ENCODE results near the gene MYD88. TPM values are rescaled to one million over a fixed set of nuclear protein-coding genes. Genes with fewer than 3 reads are reported as not detected.
A peak's percentile ranks its signal among the peaks of the same experiment; 100 is the strongest.

MYD88 gene
- total RNA-seq, 1 donor from 2014 or later, result 37.5 TPM

- no peak for DNase-seq (ENCODE audit: low spot score)
- ATAC-seq, result no peak
These were observed 24.8 kb downstream of the MYD88 start for GRCh38 chr3:38163117-38163840.

GRCh38 chr3:38163841-38164642, 25.6 kb downstream of the MYD88 start:
- DNase-seq (ENCODE audit: low spot score) (no peak), ATAC-seq (no peak)

GRCh38 chr3:38164643-38164951, 26.1 kb downstream of the MYD88 start:
- ATAC-seq (no peak), DNase-seq (ENCODE audit: low spot score) (no peak)

DNA sequence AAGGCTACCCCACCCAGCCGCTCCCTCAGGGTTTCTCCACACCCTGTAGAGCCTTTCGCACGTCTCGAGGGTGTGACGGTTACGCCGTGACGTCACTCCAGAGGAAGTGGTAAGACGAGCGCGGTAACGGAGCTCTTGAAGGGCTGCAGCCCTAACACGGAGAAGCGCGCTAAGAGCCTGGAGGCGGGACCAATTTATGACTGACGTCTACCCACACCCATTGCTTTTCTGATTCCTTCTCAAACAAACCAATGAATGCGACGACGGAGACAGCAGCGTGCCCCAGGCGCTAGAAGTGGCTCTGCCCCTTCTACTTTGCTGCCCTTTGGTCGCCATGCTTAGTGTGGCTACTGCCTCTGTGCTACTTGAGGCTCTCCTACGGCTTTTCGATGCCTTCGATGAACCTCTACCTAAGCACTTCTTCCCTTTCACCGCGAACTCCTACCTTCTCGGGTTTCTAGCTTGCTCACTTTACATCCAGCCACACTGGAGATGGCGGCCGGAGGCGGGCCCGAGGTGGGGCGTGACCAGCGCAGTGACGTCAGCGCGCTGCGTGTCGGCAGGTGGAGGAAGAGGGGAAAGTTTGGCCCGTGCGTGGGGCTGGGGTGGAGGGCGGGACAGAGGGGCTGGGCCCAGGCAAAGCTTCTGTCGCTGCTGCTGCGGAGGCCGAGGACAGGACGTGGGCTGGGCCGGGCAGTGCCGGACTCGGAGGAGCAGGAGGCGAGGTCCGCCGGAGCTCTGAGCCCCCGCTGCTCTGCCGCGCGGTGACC, 26.7 kb downstream of the MYD88 start, which contains the start of gene OXSR1:
Gene OXSR1 (plus strand): TSS at position 586 of the 770 bp plus-strand sequence. CDS start 340 bp downstream, outside the sequence.
- peak; percentile 100 for DNase-seq (ENCODE audit: low spot score)

DNA sequence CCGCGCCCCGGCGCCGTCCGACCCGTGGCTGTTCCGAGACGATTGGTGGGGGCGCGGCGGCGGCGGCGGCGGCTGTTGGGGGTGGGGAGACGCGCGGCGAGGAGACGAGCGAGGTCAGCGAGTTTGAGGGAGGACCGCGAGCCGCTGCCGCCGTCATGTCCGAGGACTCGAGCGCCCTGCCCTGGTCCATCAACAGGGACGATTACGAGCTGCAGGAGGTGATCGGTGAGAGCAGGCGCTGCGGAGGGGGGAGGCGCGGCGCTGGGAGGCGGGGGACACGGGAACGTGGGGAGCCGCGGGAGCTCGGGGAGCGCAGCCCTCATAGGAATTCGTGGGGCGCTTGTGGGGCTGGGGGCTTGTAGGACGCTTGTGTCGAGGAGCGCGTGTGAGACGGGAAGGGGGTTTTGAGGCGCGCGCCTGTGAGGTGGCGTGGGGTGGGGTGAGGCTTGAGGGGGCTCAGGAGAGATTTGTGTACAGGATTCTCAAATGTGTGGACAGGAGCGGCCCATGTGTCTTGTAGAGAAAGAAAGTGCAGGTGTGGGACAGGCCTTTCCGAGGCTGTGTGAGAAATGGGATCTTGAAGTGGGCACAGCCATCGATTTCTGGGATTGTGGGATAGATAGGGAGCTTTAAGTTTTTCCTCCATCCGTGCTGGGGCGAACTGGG, 27.4 kb downstream of the MYD88 start:
- no peak for DNase-seq (ENCODE audit: low spot score)
- peak; percentile 48 for ATAC-seq

More for the DNA sequence above, 26.7 kb downstream of the MYD88 start, which contains the start of gene OXSR1:
- peak; percentile 88 for ATAC-seq

- DNase-seq (ENCODE audit: low spot score) (no peak), ATAC-seq (no peak)
These were observed 29.1 kb downstream of the MYD88 start for GRCh38 chr3:38167591-38167990.

- DNase-seq (ENCODE audit: low spot score), result no peak
- no peak for ATAC-seq
These were observed 29.9 kb downstream of the MYD88 start for GRCh38 chr3:38168151-38169026.

DNA sequence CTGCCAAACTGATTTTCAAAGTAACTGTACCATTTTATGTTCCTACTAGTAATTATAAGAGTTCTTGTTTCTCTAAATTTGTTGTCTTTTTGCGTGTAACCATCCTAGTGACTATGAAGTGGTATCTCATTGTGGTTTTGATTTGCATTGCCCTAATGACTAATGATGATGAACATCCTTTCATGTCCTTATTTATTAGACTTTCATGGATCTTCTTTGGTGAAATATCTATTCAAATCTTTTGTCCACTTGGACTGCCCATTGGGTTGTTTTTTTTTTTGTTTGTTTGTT, 30.5 kb downstream of the MYD88 start:
- no peak for DNase-seq (ENCODE audit: low spot score)
- no peak for ATAC-seq

- ATAC-seq, result no peak
- DNase-seq (ENCODE audit: low spot score), result no peak
These were observed 32.3 kb downstream of the MYD88 start for GRCh38 chr3:38170722-38171121.

DNA sequence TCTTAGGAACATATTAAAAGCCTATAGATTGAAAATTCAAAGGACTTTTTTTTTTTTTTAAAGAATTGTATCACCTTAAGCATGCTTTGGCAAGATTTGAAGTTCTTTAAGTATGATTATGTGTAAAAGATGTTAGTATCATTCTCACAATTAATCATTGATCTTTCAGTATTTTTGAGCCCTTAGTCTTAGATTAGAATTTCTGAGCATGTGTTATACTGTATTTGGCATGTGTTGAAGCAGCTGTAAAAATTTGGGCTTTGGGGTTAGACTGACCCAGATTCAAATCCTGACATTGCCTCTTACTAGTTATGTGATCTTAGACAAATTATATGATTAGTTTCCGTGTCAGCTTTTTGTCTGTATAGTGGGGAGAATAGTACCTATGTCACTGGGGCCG, 33.2 kb downstream of the MYD88 start:
- ATAC-seq (no peak), DNase-seq (ENCODE audit: low spot score) (no peak)

DNA sequence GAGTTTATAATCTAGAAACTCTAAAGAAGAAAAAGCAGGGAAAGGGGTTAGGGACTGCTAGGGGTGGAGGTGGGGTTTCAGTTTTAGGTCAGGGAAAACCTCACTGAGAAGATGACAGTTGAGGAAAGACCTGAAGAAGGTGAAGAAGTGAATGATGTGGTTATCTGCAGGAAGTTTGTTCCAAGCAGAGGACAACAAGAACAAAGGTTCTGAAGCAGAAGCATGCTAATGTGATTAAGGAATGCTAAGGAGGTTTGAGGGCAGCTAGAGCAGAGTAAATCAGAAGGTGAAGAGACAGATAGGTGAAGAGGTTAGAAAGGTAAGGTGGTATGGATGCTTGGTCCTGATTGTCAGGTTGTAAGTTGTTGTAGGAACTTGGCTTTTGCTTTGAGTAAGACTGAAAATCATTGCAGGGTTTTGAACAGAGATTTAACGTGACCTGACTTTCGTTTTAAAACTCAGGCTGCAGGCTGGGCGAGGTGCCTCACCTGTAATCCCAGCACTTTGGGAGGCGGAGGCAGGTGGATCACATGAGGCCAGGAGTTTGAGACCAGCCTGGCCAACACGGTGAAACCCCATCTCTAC, 35.5 kb downstream of the MYD88 start:
- no peak for DNase-seq (ENCODE audit: low spot score)
- no peak for ATAC-seq

DNA sequence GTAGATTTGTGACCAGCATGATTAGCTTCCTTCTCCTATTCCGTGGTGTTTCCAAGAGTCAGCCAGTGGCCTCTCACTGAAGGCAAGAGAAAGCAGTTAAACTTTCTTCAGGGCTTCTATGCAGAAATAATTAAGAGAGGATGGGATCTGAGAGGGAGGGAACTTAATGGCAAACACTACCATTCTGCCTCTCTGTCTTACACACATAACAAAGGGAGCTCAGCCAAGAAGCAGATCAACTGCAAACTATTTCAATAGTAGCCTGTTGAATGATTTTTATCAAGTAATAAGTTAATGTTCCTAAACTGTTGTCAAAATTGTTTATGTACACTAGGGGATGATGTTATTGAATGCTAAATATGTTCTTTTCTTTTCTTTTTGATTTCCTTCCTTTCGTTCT, 38.7 kb downstream of the MYD88 start:
- DNase-seq (ENCODE audit: low spot score) (no peak), ATAC-seq (peak; percentile 30)

GRCh38 chr3:38186781-38187180, 48.3 kb downstream of the MYD88 start:
- DNase-seq (ENCODE audit: low spot score) (no peak), ATAC-seq (no peak)

GRCh38 chr3:38190481-38190881, 52.0 kb downstream of the MYD88 start:
- no peak for DNase-seq (ENCODE audit: low spot score)
- ATAC-seq, result no peak

Other genes starting within 250 kb of the MYD88 start
- gene VILL, start 147.9 kb upstream of the MYD88 start, total RNA-seq, result 0.48 TPM
- gene PLCD1, start 109.0 kb upstream of the MYD88 start, total RNA-seq, result 11.3 TPM
- gene DLEC1, start 99.5 kb upstream of the MYD88 start, total RNA-seq, result 0.05 TPM
- 479 TPM for gene ACAA1, start 1.5 kb upstream of the MYD88 start, total RNA-seq
- gene OXSR1, start 26.9 kb downstream of the MYD88 start, total RNA-seq, result 12.1 TPM
- 0.50 TPM for gene SLC22A13, start 127.2 kb downstream of the MYD88 start, total RNA-seq
- not detected for gene SLC22A14, start 143.6 kb downstream of the MYD88 start, total RNA-seq
- gene XYLB, start 208.1 kb downstream of the MYD88 start, total RNA-seq, result 45.8 TPM